ENCODE measurements around the gene AIF1.

The AIF1 gene

GRCh38 chr6:31634969-31635575, 20.0 kb downstream of the AIF1 start:
- Histone ChIP-seq H3K9ac (no peak overlapping the region), H3K4me1 (no peaks in the 10 kb centered on the region), H3K79me2 (peaks cover 9% of the 10 kb centered on the region), H3K27ac (no peak overlapping the region), H3K36me3 (ENCODE audit: control insufficient read depth, insufficient read depth, low read length) (no peaks in the 10 kb centered on the region), H3K4me3 (ENCODE audit: low read depth, low read length) (no peak overlapping the region), H3K27me3 (ENCODE audit: control insufficient read depth, insufficient read depth, low read length) (no peaks in the 10 kb centered on the region), H3K4me2 (ENCODE audit: low read length) (no peak overlapping the region), H2AFZ (no peak overlapping the region), H3K9me3 (ENCODE audit: control insufficient read depth, low read length) (no peaks in the 10 kb centered on the region)
- TF ChIP-seq CTCF (IDR thresholded peaks at IDR 0.05), result no peak

GRCh38 chr6:31636698-31637596, 21.9 kb downstream of the AIF1 start:
- no peak for TF ChIP-seq CTCF (IDR thresholded peaks at IDR 0.05)
- no peaks in the 10 kb centered on the region for H3K9me3 ChIP-seq (ENCODE audit: control insufficient read depth, low read length)
- no peak overlapping the region for H3K4me2 ChIP-seq (ENCODE audit: low read length)
- no peak overlapping the region for H2AFZ ChIP-seq
- H3K9ac ChIP-seq, result no peak overlapping the region
- H3K27me3 ChIP-seq (ENCODE audit: control insufficient read depth, insufficient read depth, low read length), result no peaks in the 10 kb centered on the region
- H3K79me2 ChIP-seq, result peaks cover 9% of the 10 kb centered on the region
- H3K4me1 ChIP-seq, result no peaks in the 10 kb centered on the region
- no peak overlapping the region for H3K27ac ChIP-seq
- no peaks in the 10 kb centered on the region for H3K36me3 ChIP-seq (ENCODE audit: control insufficient read depth, insufficient read depth, low read length)
- H3K4me3 ChIP-seq (ENCODE audit: low read depth, low read length), result no peak overlapping the region

- no peaks in the 10 kb centered on the region for H3K9me3 ChIP-seq (ENCODE audit: control insufficient read depth, low read length)
- no peak overlapping the region for H2AFZ ChIP-seq
- no peak overlapping the region for H3K4me3 ChIP-seq (ENCODE audit: low read depth, low read length)
- H3K4me1 ChIP-seq, result no peaks in the 10 kb centered on the region
- H3K9ac ChIP-seq, result no peak overlapping the region
- no peak for TF ChIP-seq CTCF (IDR thresholded peaks at IDR 0.05)
- no peaks in the 10 kb centered on the region for H3K36me3 ChIP-seq (ENCODE audit: control insufficient read depth, insufficient read depth, low read length)
- no peak overlapping the region for H3K4me2 ChIP-seq (ENCODE audit: low read length)
- no peak overlapping the region for H3K27ac ChIP-seq
- no peaks in the 10 kb centered on the region for H3K27me3 ChIP-seq (ENCODE audit: control insufficient read depth, insufficient read depth, low read length)
- H3K79me2 ChIP-seq, result peaks cover 1% of the 10 kb centered on the region
Measured at GRCh38 chr6:31639043-31639442, 24.0 kb downstream of the AIF1 start.

GRCh38 chr6:31639449-31639861, 24.4 kb downstream of the AIF1 start:
- Histone ChIP-seq H3K4me1 (no peaks in the 10 kb centered on the region), H3K9ac (no peak overlapping the region), H2AFZ (no peak overlapping the region), H3K79me2 (no peaks in the 10 kb centered on the region), H3K4me2 (ENCODE audit: low read length) (no peak overlapping the region), H3K4me3 (ENCODE audit: low read depth, low read length) (no peak overlapping the region), H3K36me3 (ENCODE audit: control insufficient read depth, insufficient read depth, low read length) (no peaks in the 10 kb centered on the region), H3K9me3 (ENCODE audit: control insufficient read depth, low read length) (no peaks in the 10 kb centered on the region), H3K27ac (no peak overlapping the region), H3K27me3 (ENCODE audit: control insufficient read depth, insufficient read depth, low read length) (no peaks in the 10 kb centered on the region)
- TF ChIP-seq CTCF (IDR thresholded peaks at IDR 0.05), result no peak
